PC-3 (cell line): ENCODE data around the gene PCNT. TPM values are rescaled to one million over a fixed set of nuclear protein-coding genes. Genes with fewer than 3 reads are reported as not detected.
A peak's percentile ranks its signal among the peaks of the same experiment; 100 is the strongest.

Experiments
- ATAC-seq: fragments of 200-7000 bp; cut with Tn5 transposase; 2 replicates; pipeline ENCODE4 v1.9.1; 2020; ENCODE audit warnings: mild to moderate bottlenecking, moderate library complexity
- BruUV-seq: library from RNA; stranded (reverse); fragments of 400-500 nt; replicated peaks from 2 replicates; lab custom pipeline; 2021; lab: Mats Ljungman, UMichigan
- CTCF ChIA-PET: fragments of 300-600 bp; sonication (Branson Sonifier 250); formaldehyde crosslinking; loops from one replicate; lab custom pipeline; 2022; ENCODE audit warnings: antibody characterized with exemption; lab: Charles Lee
- POLR2A ChIA-PET: fragments of 300-600 bp; sonication (Branson Sonifier 250); formaldehyde crosslinking; loops from one replicate; lab custom pipeline; 2022; ENCODE audit warnings: antibody characterized with exemption; ENCODE audit not compliant: unreplicated experiment; lab: Charles Lee
- DNase-seq: peaks from one replicate; pipeline ENCODE4 v3.0.0-alpha.2; 2015
- H2AFZ ChIP-seq: fragments of 300-600 bp; sonication (generic); 2 replicates; pipeline ENCODE4 v1.6.0; 2016; ENCODE audit warnings: antibody characterized with exemption, low read length
- H3F3A ChIP-seq: fragments of 300-600 bp; sonication (generic); one replicate; pipeline ENCODE4 v1.6.0; 2017; ENCODE audit warnings: antibody characterized with exemption, low read length, control low read depth, mild to moderate bottlenecking; ENCODE audit not compliant: unreplicated experiment
- H3K27ac ChIP-seq: fragments of 300-600 bp; sonication (generic); 2 replicates; pipeline ENCODE4 v1.5.1; 2016; ENCODE audit warnings: mild to moderate bottlenecking, low read length
- H3K27me3 ChIP-seq: fragments of 300-600 bp; sonication (generic); 2 replicates; pipeline ENCODE4 v1.6.1; 2016; ENCODE audit warnings: low read length, mixed read lengths
- H3K36me3 ChIP-seq: fragments of 300-600 bp; sonication (generic); 2 replicates; pipeline ENCODE4 v1.6.1; 2016; ENCODE audit warnings: low read depth, mixed run types, low read length, mixed read lengths
- H3K4me1 ChIP-seq: fragments of 300-600 bp; sonication (generic); 2 replicates; pipeline ENCODE4 v1.5.1; 2016; ENCODE audit warnings: low read length; ENCODE audit not compliant: insufficient read depth
- H3K4me2 ChIP-seq: fragments of 300-600 bp; sonication (generic); 2 replicates; pipeline ENCODE4 v1.6.0; 2016; ENCODE audit warnings: low read length
- H3K4me3 ChIP-seq: fragments of 300-600 bp; sonication (generic); 2 replicates; pipeline ENCODE4 v1.5.1; 2016; ENCODE audit warnings: mild to moderate bottlenecking, low read length, mixed read lengths
- H3K79me2 ChIP-seq: fragments of 300-600 bp; sonication (generic); 2 replicates; pipeline ENCODE4 v1.6.1; 2017; ENCODE audit warnings: low read length, mixed read lengths
- H3K9ac ChIP-seq: fragments of 300-600 bp; sonication (generic); 2 replicates; pipeline ENCODE4 v1.6.0; 2016; ENCODE audit warnings: mild to moderate bottlenecking, low read length
- H3K9me2 ChIP-seq: fragments of 300-600 bp; sonication (generic); replicated peaks from 2 replicates; pipeline ENCODE4 v1.6.1; 2016; ENCODE audit warnings: mixed run types, low read length, mixed read lengths
- H3K9me3 ChIP-seq: fragments of 300-600 bp; sonication (generic); 2 replicates; pipeline ENCODE4 v1.6.1; 2016; ENCODE audit warnings: low read length, mixed read lengths
- H4K20me1 ChIP-seq: fragments of 300-600 bp; sonication (generic); 2 replicates; pipeline ENCODE4 v1.6.1; 2016; ENCODE audit warnings: low read length, mixed read lengths
- EZH2 ChIP-seq: fragments of 300-600 bp; sonication (generic); IDR thresholded peaks from one replicate; pipeline ENCODE4 v1.6.1; 2017; ENCODE audit warnings: antibody characterized with exemption, mild to moderate bottlenecking, low read length; ENCODE audit not compliant: unreplicated experiment
- EZH2phosphoT487 ChIP-seq: fragments of 300-600 bp; sonication (generic); IDR thresholded peaks from 2 replicates; pipeline ENCODE4 v1.6.1; 2018; ENCODE audit warnings: mild to moderate bottlenecking, antibody characterized with exemption, low read length, borderline replicate concordance
- intact Hi-C: fragments of 100-400 bp; cut with micrococcal nuclease; formaldehyde crosslinking; loops from 2 replicates; pipeline ENCODE4 v1.9.0; 2023
- total RNA-seq: library from RNA; depleted of rRNA; stranded (reverse); fragments of >200 nt; gene quantifications from 2 replicates; pipeline ENCODE4 v1.2.3, GENCODE V29; 2014
- TF ChIP-seq, protein P1 (sequence below): fragments of 300-600 bp; sonication (generic); conservative IDR thresholded peaks from 2 replicates; pipeline ENCODE4 v1.5.1; 2017; ENCODE audit warnings: antibody characterized with exemption, low read depth, mild to moderate bottlenecking, low read length

Gene PCNT
- total RNA-seq, 1 experiment from 2014 or later: 51.4 TPM

DNA sequence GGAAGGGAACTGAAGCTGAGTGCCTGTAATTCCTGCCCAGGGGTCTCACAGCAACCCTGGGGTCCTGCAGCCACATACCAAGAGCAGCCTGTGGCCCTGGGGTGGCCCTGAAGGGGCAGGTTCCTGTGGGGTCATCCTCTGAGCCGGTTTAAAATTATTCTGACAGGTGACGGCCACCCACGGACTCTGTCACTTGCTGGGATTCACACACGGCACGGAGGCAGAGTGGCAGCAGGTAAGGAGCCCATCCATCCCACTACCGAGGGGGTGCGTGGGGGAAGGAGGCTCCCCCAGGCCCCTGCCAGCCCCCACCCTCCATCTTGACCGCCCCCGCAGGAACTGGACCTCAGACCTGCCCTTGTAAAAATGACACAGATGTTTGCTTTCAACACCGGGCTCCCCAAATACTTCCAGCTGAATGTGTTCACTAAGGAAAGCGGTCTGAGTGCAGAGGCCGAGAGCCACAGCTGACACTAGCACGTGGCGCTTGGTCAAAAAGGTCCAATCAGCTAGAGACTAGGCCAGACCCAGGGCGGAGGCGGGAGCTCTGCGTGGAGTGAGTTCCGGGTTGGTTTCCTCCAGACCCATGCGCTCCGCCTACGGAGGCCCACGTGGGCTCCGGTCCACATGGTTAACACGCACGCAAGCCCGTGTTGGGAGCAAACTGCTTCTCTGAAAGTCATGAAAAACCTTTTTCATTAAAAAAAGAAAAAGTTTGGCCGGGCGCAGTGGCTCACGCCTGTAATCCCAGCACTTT lies 27.8 kb upstream of the PCNT start:
- DNase-seq (no peak), ATAC-seq (peak; percentile 37; the same call in 1 of the 2 replicates)
- Histone ChIP-seq H3K4me2 (no peak overlapping the region), H3F3A (no peaks in the 10 kb centered on the region), H3K4me3 (no peak overlapping the region), H3K9ac (no peak overlapping the region), H3K4me1 (no peaks in the 10 kb centered on the region), H3K27ac (no peak overlapping the region), H3K36me3 (peaks cover 13% of the 10 kb centered on the region), H3K9me3 (no peaks in the 10 kb centered on the region), H3K9me2 (no peaks in the 10 kb centered on the region), H3K79me2 (no peaks in the 10 kb centered on the region), H2AFZ (no peak overlapping the region), H4K20me1 (no peaks in the 10 kb centered on the region), H3K27me3 (no peaks in the 10 kb centered on the region)
- intact Hi-C loops: no loop called here
- ChIA-PET CTCF (no interaction called here), POLR2A (interaction anchor here (0.7 kb wide), 1 partner anchor 265 kb away, joined by 6 read pairs; no protein-coding TSS in a partner anchor)
- BruUV-seq: no TSS peak
- no peak for TF ChIP-seq EZH2phosphoT487
- TF ChIP-seq EZH2: no peak
- TF ChIP-seq, protein P1, sequence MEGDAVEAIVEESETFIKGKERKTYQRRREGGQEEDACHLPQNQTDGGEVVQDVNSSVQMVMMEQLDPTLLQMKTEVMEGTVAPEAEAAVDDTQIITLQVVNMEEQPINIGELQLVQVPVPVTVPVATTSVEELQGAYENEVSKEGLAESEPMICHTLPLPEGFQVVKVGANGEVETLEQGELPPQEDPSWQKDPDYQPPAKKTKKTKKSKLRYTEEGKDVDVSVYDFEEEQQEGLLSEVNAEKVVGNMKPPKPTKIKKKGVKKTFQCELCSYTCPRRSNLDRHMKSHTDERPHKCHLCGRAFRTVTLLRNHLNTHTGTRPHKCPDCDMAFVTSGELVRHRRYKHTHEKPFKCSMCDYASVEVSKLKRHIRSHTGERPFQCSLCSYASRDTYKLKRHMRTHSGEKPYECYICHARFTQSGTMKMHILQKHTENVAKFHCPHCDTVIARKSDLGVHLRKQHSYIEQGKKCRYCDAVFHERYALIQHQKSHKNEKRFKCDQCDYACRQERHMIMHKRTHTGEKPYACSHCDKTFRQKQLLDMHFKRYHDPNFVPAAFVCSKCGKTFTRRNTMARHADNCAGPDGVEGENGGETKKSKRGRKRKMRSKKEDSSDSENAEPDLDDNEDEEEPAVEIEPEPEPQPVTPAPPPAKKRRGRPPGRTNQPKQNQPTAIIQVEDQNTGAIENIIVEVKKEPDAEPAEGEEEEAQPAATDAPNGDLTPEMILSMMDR: no peak

DNA sequence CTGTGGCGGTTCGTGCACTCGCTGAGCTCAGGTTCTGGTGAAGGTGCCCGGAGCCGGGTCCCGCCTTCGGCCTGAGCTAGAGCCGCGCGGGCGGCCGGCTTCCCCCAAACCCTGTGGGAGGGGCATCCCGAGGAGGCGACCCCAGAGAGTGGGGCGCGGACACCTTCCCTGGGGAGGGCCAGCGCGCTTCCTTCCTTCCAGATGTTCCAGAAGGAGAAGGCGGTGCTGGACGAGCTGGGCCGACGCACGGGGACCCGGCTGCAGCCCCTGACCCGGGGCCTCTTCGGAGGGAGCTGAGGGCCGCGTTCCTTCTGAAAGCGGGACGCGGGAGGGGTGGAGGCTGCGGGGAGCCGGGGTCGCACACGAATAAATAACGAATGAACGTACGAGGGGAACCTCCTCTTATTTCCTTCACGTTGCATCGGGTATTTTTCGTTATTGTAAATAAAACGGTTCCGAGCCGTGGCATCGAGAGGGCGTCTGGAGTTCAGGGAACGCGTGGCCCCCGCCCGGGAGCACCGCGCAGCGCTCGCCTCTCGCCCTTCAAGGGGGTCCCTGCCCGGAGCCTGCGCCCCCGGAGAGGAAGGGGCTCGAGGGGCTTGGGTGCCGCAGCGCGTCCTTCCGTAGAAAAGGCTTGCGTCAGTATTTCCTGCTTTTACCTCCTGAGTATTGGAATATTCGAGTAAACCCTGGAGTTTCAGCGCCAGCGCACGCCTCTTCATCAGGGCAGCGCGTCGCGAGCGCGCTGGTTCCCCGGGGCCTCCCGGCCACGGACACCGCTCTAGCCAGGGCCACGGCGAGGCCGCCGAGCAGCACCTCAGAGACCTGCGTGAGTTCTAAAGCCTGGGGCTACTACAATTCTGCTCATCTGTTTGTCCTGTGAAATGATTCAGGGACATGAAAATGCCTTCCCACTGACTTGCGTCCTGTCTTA lies 26.4 kb upstream of the PCNT start:
- Histone ChIP-seq H3K9me3 (no peaks in the 10 kb centered on the region), H3K27me3 (no peaks in the 10 kb centered on the region), H2AFZ (no peak overlapping the region), H3K4me3 (no peak overlapping the region), H3K9me2 (no peaks in the 10 kb centered on the region), H3K4me1 (no peaks in the 10 kb centered on the region), H3K79me2 (no peaks in the 10 kb centered on the region), H3K36me3 (peaks cover 8% of the 10 kb centered on the region; the same call in 1 of the 2 replicates), H3F3A (no peaks in the 10 kb centered on the region), H4K20me1 (no peaks in the 10 kb centered on the region), H3K9ac (no peak overlapping the region), H3K4me2 (no peak overlapping the region), H3K27ac (no peak overlapping the region)
- ChIA-PET POLR2A (interaction anchor here (0.7 kb wide), 1 partner anchor 264 kb away, joined by 6 read pairs; no protein-coding TSS in a partner anchor), CTCF (no interaction called here)
- TF ChIP-seq, protein P1: no peak
- TF ChIP-seq EZH2phosphoT487: no peak
- no peak for TF ChIP-seq EZH2
- no peak for ATAC-seq
- intact Hi-C loops: no loop called here
- DNase-seq: no peak
- BruUV-seq: no TSS peak
